Activated B cell treated with CpG ODN at 0.5 μM for 24 hours (primary cell): ENCODE data around the gene TSPAN9. TPM values are rescaled to one million over a fixed set of nuclear protein-coding genes. Genes with fewer than 3 reads are reported as not detected.

ENCODE experiments used
- ATAC-seq: fragments of 200-7000 bp; cut with Tn5 transposase; one replicate; pipeline ENCODE4 v1.10.0; 2021; ENCODE audit warnings: low read depth, mild to moderate bottlenecking, moderate library complexity
- CTCF ChIA-PET: fragments of 350-600 bp; sonication (Branson Sonifier 250); formaldehyde crosslinking; loops from one replicate; lab custom pipeline; 2021; ENCODE audit warnings: antibody characterized with exemption; lab: Charles Lee
- POLR2A ChIA-PET: fragments of 350-600 bp; sonication (Branson Sonifier 250); formaldehyde crosslinking; loops from one replicate; lab custom pipeline; 2021; ENCODE audit warnings: antibody characterized with exemption; lab: Charles Lee
- DNase-seq: peaks from one replicate; pipeline ENCODE4 v3.0.0; 2022
- H3K27ac Mint-ChIP-seq: one replicate; pipeline ENCODE4 v1.8.0; 2020; ENCODE audit warnings: mixed read lengths
- H3K27me3 Mint-ChIP-seq: one replicate; pipeline ENCODE4 v1.8.0; 2021; ENCODE audit warnings: mixed read lengths
- H3K36me3 Mint-ChIP-seq: one replicate; pipeline ENCODE4 v1.8.0; 2021; ENCODE audit warnings: low read depth, mixed read lengths
- H3K4me1 Mint-ChIP-seq: one replicate; pipeline ENCODE4 v1.8.0; 2021; ENCODE audit warnings: mixed read lengths
- H3K4me3 Mint-ChIP-seq: one replicate; pipeline ENCODE4 v1.8.0; 2020; ENCODE audit warnings: mild to moderate bottlenecking, mixed read lengths
- H3K9me3 Mint-ChIP-seq: one replicate; pipeline ENCODE4 v1.8.0; 2020; ENCODE audit warnings: mixed read lengths
- intact Hi-C: fragments of 100-400 bp; cut with micrococcal nuclease; formaldehyde crosslinking; loops from one replicate; pipeline ENCODE4 v1.15.1; 2024
- total RNA-seq: library from RNA; stranded (reverse); gene quantifications from 2 replicates; pipeline ENCODE4 v1.2.3, GENCODE V29; 2022
- TF ChIP-seq, protein P1 (sequence below): fragments of 200-600 bp; IDR thresholded peaks from one replicate; pipeline ENCODE4 v1.8.0; 2022; ENCODE audit warnings: antibody characterized with exemption, mild to moderate bottlenecking

TSPAN9 gene
- total RNA-seq, 1 donor from 2014 or later: 0.20 TPM

GRCh38 chr12:3054374-3054773 is 22.8 kb upstream of the TSPAN9 start:
- CTCF ChIA-PET: no interaction called here
- ATAC-seq (no peak), DNase-seq (no peak)
- POLR2A ChIA-PET: no interaction called here
- Mint-ChIP-seq H3K36me3 (no peaks in the 10 kb centered on the region), H3K27me3 (peaks cover 13% of the 10 kb centered on the region), H3K4me3 (no peak overlapping the region), H3K4me1 (peaks cover 11% of the 10 kb centered on the region), H3K9me3 (no peaks in the 10 kb centered on the region), H3K27ac (no peak overlapping the region)
- intact Hi-C loops: no loop called here
- TF ChIP-seq, protein P1, sequence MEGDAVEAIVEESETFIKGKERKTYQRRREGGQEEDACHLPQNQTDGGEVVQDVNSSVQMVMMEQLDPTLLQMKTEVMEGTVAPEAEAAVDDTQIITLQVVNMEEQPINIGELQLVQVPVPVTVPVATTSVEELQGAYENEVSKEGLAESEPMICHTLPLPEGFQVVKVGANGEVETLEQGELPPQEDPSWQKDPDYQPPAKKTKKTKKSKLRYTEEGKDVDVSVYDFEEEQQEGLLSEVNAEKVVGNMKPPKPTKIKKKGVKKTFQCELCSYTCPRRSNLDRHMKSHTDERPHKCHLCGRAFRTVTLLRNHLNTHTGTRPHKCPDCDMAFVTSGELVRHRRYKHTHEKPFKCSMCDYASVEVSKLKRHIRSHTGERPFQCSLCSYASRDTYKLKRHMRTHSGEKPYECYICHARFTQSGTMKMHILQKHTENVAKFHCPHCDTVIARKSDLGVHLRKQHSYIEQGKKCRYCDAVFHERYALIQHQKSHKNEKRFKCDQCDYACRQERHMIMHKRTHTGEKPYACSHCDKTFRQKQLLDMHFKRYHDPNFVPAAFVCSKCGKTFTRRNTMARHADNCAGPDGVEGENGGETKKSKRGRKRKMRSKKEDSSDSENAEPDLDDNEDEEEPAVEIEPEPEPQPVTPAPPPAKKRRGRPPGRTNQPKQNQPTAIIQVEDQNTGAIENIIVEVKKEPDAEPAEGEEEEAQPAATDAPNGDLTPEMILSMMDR: no peak

DNA sequence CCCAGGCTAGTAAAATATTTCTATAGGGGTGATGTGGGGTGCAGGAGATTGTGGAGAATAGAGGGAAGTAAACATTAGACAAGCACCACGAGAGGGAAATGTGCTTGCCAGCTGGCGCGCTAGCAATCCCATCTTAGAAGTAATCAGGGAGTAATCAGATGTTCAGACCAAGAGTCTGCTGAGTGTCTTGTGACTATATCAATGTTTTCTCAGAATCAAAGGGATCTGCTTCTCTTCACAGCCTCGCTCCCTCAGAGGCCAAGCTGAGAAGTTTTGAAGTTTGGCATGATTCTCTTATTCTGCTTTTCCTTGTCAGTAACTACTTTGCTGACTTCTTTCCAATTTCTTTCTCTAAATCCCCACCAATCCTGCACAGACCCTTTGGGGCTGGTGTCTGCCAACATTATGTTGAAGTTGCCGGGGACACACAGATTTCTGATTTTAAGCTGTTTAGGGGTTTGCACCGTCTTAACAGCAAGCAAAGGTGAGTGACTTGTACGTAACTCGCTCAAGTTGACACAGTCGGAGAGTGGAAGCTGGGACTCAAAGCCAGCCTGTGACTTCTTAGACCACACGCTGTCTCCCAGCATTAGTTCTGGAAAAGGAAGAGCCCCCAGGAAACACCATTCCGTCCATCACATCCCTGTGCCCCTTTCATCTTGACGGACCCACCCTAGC is 22.0 kb upstream of the TSPAN9 start:
- no peaks in the 10 kb centered on the region for H3K9me3 Mint-ChIP-seq
- no peak overlapping the region for H3K4me3 Mint-ChIP-seq
- no peak for DNase-seq
- H3K27me3 Mint-ChIP-seq: peaks cover 13% of the 10 kb centered on the region
- intact Hi-C loops: no loop called here
- CTCF ChIA-PET: no interaction called here
- POLR2A ChIA-PET: no interaction called here
- TF ChIP-seq, protein P1: no peak
- H3K27ac Mint-ChIP-seq: no peak overlapping the region
- no peaks in the 10 kb centered on the region for H3K36me3 Mint-ChIP-seq
- peaks cover 4% of the 10 kb centered on the region for H3K4me1 Mint-ChIP-seq
- ATAC-seq: no peak

GRCh38 chr12:3055704-3056467 is 21.3 kb upstream of the TSPAN9 start:
- no peaks in the 10 kb centered on the region for H3K4me1 Mint-ChIP-seq
- CTCF ChIA-PET: no interaction called here
- peaks cover 15% of the 10 kb centered on the region for H3K27me3 Mint-ChIP-seq
- no peaks in the 10 kb centered on the region for H3K9me3 Mint-ChIP-seq
- no peak for DNase-seq
- H3K4me3 Mint-ChIP-seq: no peak overlapping the region
- no peaks in the 10 kb centered on the region for H3K36me3 Mint-ChIP-seq
- TF ChIP-seq, protein P1: no peak
- no peak overlapping the region for H3K27ac Mint-ChIP-seq
- intact Hi-C loops: no loop called here
- POLR2A ChIA-PET: no interaction called here
- no peak for ATAC-seq

DNA sequence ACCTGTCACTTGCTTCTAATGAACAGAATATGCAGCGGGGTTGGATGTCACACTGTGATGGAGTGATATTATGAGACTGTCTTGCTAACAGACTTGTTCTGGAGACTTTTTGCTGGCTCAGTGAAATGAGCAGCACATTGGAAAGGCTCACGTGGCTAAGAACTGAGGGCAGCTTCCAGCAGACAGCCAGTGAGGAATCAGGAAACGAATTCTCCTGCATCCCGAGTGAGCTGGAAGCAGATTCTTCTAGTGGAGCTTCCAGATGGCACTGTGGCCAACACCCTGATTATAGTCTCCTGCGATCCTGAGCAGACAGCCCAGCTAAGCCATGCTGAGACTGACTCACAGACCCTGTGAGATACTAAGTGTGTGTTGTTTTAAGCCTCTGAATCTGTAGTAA is 16.1 kb upstream of the TSPAN9 start:
- CTCF ChIA-PET: no interaction called here
- H3K27ac Mint-ChIP-seq: no peak overlapping the region
- no peak for ATAC-seq
- no peaks in the 10 kb centered on the region for H3K4me1 Mint-ChIP-seq
- TF ChIP-seq, protein P1: no peak
- intact Hi-C loops: no loop called here
- no peak for DNase-seq
- POLR2A ChIA-PET: no interaction called here
- no peak overlapping the region for H3K4me3 Mint-ChIP-seq
- H3K9me3 Mint-ChIP-seq: peaks cover 8% of the 10 kb centered on the region
- peaks cover 29% of the 10 kb centered on the region for H3K27me3 Mint-ChIP-seq
- H3K36me3 Mint-ChIP-seq: no peaks in the 10 kb centered on the region

DNA sequence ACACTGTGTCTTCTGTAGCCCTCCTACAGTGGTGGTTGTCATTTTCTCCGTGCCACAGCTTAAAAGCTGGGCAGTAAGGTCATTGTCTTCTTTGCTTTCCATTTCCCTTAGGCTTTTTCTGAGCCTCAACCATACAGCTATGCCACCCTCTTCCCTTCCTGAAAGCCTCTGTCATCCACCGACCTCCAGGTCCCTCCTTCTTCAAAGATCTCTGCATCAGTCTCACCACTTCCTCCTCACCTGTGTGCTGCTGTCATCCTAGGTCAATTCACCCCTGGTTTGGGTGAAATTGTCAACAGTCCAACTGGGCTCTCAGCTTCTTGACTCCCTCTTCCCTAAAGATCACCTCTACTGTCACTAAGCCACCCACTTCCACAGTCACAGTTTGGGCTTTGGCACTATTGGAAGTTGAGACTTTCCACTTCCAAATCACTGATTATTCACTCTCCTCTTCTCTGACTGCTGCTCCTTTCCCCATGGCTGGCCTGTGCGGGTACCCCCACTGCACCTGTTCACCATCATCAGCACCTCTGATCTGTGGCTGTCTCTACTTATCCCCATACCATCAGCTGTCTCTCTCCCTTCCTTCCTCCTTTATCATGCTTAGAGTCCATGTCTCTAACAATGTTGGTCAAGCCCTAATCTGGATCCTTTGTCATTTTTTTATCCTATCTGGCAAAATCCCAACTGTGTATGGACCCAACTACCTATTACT is 15.5 kb upstream of the TSPAN9 start:
- intact Hi-C loops: no loop called here
- Mint-ChIP-seq H3K27ac (no peak overlapping the region), H3K27me3 (peaks cover 28% of the 10 kb centered on the region), H3K36me3 (no peaks in the 10 kb centered on the region), H3K4me3 (no peak overlapping the region), H3K4me1 (no peaks in the 10 kb centered on the region), H3K9me3 (peaks cover 8% of the 10 kb centered on the region)
- POLR2A ChIA-PET: no interaction called here
- TF ChIP-seq, protein P1: no peak
- CTCF ChIA-PET: interaction anchor here (2.0 kb wide), 1 partner anchor 12 kb away, joined by 6 read pairs; no protein-coding TSS in a partner anchor
- DNase-seq: no peak
- no peak for ATAC-seq
